GM12892 (cell line): Measurements from ENCODE around the gene MPPE1.

Experiments
- DNase-seq: peaks from one replicate; pipeline ENCODE4 v3.0.0; 2011; ENCODE audit not compliant: insufficient read length
- FAIRE-seq: peaks from 2 replicates; lab custom pipeline; 2011; peaks lifted over from hg19 to GRCh38; lab: Jason Lieb, UNC
- POLR2A ChIP-seq: IDR thresholded peaks from 2 replicates; pipeline ENCODE4 v1.6.1; 2011; ENCODE audit warnings: low read depth, low read length, control low read depth
- POLR2AphosphoS5 ChIP-seq: IDR thresholded peaks from 2 replicates; pipeline ENCODE4 v1.6.1; 2011; ENCODE audit warnings: low read depth, low read length, control low read depth
- TAF1 ChIP-seq: IDR thresholded peaks from 2 replicates; pipeline ENCODE4 v1.6.1; 2011; ENCODE audit warnings: low read depth, mild to moderate bottlenecking, control low read depth, low read length, borderline replicate concordance

MPPE1 gene

DNA sequence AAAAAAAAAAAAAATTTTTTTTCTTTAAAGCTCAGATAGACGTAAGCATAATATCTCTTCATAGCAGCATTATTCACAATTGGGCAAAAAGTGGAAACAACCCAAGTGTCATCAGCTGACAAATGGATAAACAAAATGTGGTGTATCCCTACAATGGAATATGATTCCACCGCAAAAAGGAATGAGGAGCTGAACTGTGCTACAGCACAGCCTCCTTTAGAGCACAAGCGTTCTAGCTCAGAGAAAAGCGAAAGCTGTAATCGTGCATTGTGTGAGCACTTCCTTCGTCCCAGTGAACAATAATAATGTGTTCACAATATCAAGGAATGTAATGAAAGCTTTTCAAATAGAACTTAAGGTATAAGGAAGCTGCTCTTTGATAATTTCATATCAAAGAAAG is 68.6 kb downstream of the MPPE1 start:
- no peak for DNase-seq
- no peak for FAIRE-seq
- TF ChIP-seq TAF1: no peak
- TF ChIP-seq POLR2A: no peak
- TF ChIP-seq POLR2AphosphoS5: no peak

GRCh38 chr18:11834772-11835171 is 73.3 kb downstream of the MPPE1 start:
- DNase-seq (no peak), FAIRE-seq (no peak)
- TF ChIP-seq TAF1: no peak
- no peak for TF ChIP-seq POLR2A
- no peak for TF ChIP-seq POLR2AphosphoS5
